ENCODE measurements around the gene NTRK3. TPM values are rescaled to one million over a fixed set of nuclear protein-coding genes. Genes with fewer than 3 reads are reported as not detected.

The NTRK3 gene
- total and polyA plus RNA-seq, 2 of the 13 experiments (the other 11 are each of a cell fraction or from before 2014, with no cell fraction given), result not detected

DNA sequence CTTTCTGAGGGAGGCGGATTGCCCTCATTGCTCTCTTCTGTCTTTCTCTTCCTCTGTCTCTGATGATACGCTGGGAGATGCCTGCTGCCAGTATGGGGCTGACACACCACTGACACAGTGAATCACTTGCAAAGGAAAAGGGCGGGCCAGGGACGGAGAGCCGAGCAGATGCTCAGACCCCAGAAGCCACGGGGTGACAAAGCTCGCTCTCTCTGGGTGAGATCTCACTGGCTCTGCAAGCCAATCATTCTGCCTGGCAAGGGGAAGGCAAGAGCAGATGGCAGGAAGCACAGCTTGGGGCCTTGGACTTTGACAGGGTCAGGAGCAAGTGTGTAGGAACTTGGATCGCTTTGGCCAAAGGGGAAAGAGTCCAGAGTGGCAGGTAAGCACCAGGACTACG is 198.7 kb downstream of the NTRK3 start:
- H3K36me3 ChIP-seq (replicated peaks in 1 of 2; ENCODE audit: control insufficient read depth in 1 of 2, insufficient read depth in 2 of 2, low read length in 2 of 2), result no peaks in the 10 kb centered on the region
- H3K9ac ChIP-seq (ENCODE audit: insufficient read depth, low read depth, low read length), result no peak overlapping the region
- POLR2A ChIA-PET, result no interaction called here
- H3K9me3 ChIP-seq (ENCODE audit: low read length), result no peaks in the 10 kb centered on the region
- no peak for FAIRE-seq
- H3K27me3 ChIP-seq (ENCODE audit: control insufficient read depth in 1 of 2, insufficient read depth in 2 of 2, low read length in 2 of 2), result no peaks in the 10 kb centered on the region; a peak in 1 of 5 replicates
- H3K4me3 ChIP-seq (replicated peaks in 1 of 3; ENCODE audit: insufficient read depth in 1 of 3, low read depth in 2 of 3, low read length in 3 of 3), result no peak overlapping the region
- H3K4me1 ChIP-seq (ENCODE audit: insufficient read depth, low read length), result no peaks in the 10 kb centered on the region
- intact Hi-C loops (cut with micrococcal nuclease; ENCODE audit: unreplicated experiment), result no loop called here
- H2AFZ ChIP-seq (ENCODE audit: low read length), result no peak overlapping the region
- in situ Hi-C loops (cut with HindIII; ENCODE audit: extremely low pct_ligation_motif_present, low pct_unique_long_range_greater_than_20kb), result no loop called here
- BruUV-seq (replicated peaks), result no TSS peak
- CTCF ChIA-PET (ENCODE audit: low intra/inter-chr PET ratio, low total read pairs), result no interaction called here
- TF ChIP-seq GFI1 (CRISPR knock-in tag; IDR thresholded peaks at IDR 0.05; ENCODE audit: borderline replicate concordance) (no peak), DMAP1 (CRISPR knock-in tag; IDR thresholded peaks at IDR 0.05) (no peak), ADNP (CRISPR knock-in tag; IDR thresholded peaks at IDR 0.05) (no peak)
- TF ChIP-seq, protein P1, sequence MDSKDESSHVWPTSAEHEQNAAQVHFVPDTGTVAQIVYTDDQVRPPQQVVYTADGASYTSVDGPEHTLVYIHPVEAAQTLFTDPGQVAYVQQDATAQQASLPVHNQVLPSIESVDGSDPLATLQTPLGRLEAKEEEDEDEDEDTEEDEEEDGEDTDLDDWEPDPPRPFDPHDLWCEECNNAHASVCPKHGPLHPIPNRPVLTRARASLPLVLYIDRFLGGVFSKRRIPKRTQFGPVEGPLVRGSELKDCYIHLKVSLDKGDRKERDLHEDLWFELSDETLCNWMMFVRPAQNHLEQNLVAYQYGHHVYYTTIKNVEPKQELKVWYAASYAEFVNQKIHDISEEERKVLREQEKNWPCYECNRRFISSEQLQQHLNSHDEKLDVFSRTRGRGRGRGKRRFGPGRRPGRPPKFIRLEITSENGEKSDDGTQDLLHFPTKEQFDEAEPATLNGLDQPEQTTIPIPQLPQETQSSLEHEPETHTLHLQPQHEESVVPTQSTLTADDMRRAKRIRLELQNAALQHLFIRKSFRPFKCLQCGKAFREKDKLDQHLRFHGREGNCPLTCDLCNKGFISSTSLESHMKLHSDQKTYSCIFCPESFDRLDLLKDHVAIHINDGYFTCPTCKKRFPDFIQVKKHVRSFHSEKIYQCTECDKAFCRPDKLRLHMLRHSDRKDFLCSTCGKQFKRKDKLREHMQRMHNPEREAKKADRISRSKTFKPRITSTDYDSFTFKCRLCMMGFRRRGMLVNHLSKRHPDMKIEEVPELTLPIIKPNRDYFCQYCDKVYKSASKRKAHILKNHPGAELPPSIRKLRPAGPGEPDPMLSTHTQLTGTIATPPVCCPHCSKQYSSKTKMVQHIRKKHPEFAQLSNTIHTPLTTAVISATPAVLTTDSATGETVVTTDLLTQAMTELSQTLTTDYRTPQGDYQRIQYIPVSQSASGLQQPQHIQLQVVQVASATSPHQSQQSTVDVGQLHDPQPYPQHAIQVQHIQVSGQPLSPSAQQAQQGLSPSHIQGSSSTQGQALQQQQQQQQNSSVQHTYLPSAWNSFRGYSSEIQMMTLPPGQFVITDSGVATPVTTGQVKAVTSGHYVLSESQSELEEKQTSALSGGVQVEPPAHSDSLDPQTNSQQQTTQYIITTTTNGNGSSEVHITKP (CRISPR knock-in tag; IDR thresholded peaks at IDR 0.05; ENCODE audit: low read depth), result no peak
- TF ChIP-seq, protein P2, sequence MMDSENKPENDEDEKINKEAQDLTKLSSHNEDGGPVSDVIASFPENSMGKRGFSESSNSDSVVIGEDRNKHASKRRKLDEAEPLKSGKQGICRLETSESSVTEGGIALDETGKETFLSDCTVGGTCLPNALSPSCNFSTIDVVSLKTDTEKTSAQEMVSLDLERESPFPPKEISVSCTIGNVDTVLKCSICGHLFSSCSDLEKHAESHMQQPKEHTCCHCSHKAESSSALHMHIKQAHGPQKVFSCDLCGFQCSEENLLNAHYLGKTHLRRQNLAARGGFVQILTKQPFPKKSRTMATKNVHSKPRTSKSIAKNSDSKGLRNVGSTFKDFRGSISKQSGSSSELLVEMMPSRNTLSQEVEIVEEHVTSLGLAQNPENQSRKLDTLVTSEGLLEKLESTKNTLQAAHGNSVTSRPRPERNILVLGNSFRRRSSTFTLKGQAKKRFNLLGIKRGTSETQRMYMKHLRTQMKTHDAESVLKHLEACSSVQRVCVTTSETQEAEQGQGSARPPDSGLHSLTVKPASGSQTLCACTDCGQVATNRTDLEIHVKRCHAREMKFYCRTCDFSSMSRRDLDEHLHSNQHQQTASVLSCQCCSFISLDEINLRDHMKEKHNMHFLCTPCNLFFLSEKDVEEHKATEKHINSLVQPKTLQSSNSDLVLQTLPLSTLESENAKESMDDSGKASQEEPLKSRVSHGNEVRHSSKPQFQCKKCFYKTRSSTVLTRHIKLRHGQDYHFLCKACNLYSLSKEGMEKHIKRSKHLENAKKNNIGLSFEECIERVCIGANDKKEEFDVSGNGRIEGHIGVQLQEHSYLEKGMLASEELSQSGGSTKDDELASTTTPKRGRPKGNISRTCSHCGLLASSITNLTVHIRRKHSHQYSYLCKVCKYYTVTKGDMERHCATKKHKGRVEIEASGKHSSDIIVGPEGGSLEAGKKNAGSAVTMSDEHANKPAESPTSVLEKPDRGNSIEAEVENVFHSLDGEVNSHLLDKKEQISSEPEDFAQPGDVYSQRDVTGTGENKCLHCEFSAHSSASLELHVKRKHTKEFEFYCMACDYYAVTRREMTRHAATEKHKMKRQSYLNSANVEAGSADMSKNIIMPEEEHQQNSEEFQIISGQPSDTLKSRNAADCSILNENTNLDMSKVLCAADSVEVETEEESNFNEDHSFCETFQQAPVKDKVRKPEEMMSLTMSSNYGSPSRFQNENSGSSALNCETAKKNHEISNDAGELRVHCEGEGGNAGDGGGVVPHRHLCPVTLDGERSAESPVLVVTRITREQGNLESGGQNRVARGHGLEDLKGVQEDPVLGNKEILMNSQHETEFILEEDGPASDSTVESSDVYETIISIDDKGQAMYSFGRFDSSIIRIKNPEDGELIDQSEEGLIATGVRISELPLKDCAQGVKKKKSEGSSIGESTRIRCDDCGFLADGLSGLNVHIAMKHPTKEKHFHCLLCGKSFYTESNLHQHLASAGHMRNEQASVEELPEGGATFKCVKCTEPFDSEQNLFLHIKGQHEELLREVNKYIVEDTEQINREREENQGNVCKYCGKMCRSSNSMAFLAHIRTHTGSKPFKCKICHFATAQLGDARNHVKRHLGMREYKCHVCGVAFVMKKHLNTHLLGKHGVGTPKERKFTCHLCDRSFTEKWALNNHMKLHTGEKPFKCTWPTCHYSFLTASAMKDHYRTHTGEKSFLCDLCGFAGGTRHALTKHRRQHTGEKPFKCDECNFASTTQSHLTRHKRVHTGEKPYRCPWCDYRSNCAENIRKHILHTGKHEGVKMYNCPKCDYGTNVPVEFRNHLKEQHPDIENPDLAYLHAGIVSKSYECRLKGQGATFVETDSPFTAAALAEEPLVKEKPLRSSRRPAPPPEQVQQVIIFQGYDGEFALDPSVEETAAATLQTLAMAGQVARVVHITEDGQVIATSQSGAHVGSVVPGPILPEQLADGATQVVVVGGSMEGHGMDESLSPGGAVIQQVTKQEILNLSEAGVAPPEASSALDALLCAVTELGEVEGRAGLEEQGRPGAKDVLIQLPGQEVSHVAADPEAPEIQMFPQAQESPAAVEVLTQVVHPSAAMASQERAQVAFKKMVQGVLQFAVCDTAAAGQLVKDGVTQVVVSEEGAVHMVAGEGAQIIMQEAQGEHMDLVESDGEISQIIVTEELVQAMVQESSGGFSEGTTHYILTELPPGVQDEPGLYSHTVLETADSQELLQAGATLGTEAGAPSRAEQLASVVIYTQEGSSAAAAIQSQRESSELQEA (CRISPR knock-in tag; IDR thresholded peaks at IDR 0.05; ENCODE audit: not compliant biosample characterization), result no peak
- H3K27ac ChIP-seq (ENCODE audit: extremely low read length, insufficient read depth, low read length), result no peak overlapping the region
- no peak for ATAC-seq
- no peak for DNase-seq (ENCODE audit: low spot score)
- H3K4me2 ChIP-seq (ENCODE audit: low read depth, low read length), result no peak overlapping the region
- WGBS (ENCODE audit: low lambda C conversion rate), result 8% methylated on average over 9 of the region's 9 CpGs
- no peaks in the 10 kb centered on the region for H4K20me1 ChIP-seq (ENCODE audit: insufficient read depth, low read length)
- no peaks in the 10 kb centered on the region for H3K79me2 ChIP-seq (ENCODE audit: insufficient read depth, low read length)
